UCSD-AML1 (cell line): ENCODE data around the gene PGAP6.
"Not testable (repeated sequence)": the region's sequence is repeated elsewhere in the genome, so short reads cannot be mapped to it uniquely, and the experiment has no call there.

ENCODE experiments used
- DNase-seq: peaks from one replicate; lab custom pipeline; 2025; ENCODE audit not compliant: unreplicated experiment; lab: John Stamatoyannopoulos, UW

The PGAP6 gene

GRCh38 chr16:351804-352520 lies 29.8 kb downstream of the PGAP6 start:
- DNase-seq: no peak

GRCh38 chr16:350203-350602 lies 31.6 kb downstream of the PGAP6 start:
- DNase-seq: no peak

- DNase-seq: no peak
These were observed 32.6 kb downstream of the PGAP6 start for GRCh38 chr16:349211-349610.

- DNase-seq: not testable (repeated sequence)
These were observed 33.3 kb downstream of the PGAP6 start for GRCh38 chr16:348495-348894.

- no peak for DNase-seq
These were observed 34.6 kb downstream of the PGAP6 start for GRCh38 chr16:347203-347602.

GRCh38 chr16:346587-346986 lies 35.2 kb downstream of the PGAP6 start:
- DNase-seq: no peak

GRCh38 chr16:345772-346171 lies 36.0 kb downstream of the PGAP6 start:
- DNase-seq: no peak

GRCh38 chr16:342455-343213 lies 39.1 kb downstream of the PGAP6 start:
- no peak for DNase-seq

GRCh38 chr16:341974-342336 lies 39.8 kb downstream of the PGAP6 start:
- DNase-seq: not testable (repeated sequence)

- not testable (repeated sequence) for DNase-seq
These were observed 40.4 kb downstream of the PGAP6 start for GRCh38 chr16:341095-341973.

GRCh38 chr16:340370-341091 lies 41.2 kb downstream of the PGAP6 start:
- DNase-seq: no peak

- DNase-seq: no peak
These were observed 42.1 kb downstream of the PGAP6 start for GRCh38 chr16:339680-340079.

GRCh38 chr16:337975-338575 lies 43.7 kb downstream of the PGAP6 start:
- DNase-seq: no peak

- DNase-seq: no peak
These were observed 44.3 kb downstream of the PGAP6 start for GRCh38 chr16:337437-337836.

- no peak for DNase-seq
These were observed 45.5 kb downstream of the PGAP6 start for GRCh38 chr16:336269-336668.

- DNase-seq: not testable (repeated sequence)
These were observed 46.7 kb downstream of the PGAP6 start for GRCh38 chr16:334861-335632.

- DNase-seq: not testable (repeated sequence)
These were observed 47.5 kb downstream of the PGAP6 start for GRCh38 chr16:334164-334832.

GRCh38 chr16:333406-334094 lies 48.2 kb downstream of the PGAP6 start:
- DNase-seq: no peak
